H1 (cell line): ENCODE measurements around the gene SLC13A3. TPM values are rescaled to one million over a fixed set of nuclear protein-coding genes. Genes with fewer than 3 reads are reported as not detected.

ENCODE experiments used
- polyA plus RNA-seq, 7 experiments: library from polyadenylated mRNA; depleted of rRNA in 3 of 7; stranded (reverse) in 5 of 7; unstranded in 2 of 7; fragments of >200 nt in 5 of 7; fragments of 200-250 nt in 2 of 7; gene quantifications; 1 replicate in 5 of 7; 2 replicates in 1 of 7; 4 replicates in 1 of 7; pipeline versions ENCODE4 v1.2.1 to v1.2.3, GENCODE V29; 2011 to 2013; ENCODE audit warnings: missing spikeins in 2 of 7, mixed read lengths in 2 of 7
- total RNA-seq: library from RNA; stranded (reverse); fragmentation: NEBNext Ultra II Directional; extraction: Animal tissue kit (Norgen Biotek cat#: 25700); gene quantifications from 2 replicates; pipeline ENCODE4 v1.2.1, GENCODE V29; 2021
- TF ChIP-seq, protein P1 (sequence below): fragments of 300-600 bp; sonication (generic); IDR thresholded peaks from 2 replicates; pipeline ENCODE4 v1.7.1; 2012; ENCODE audit warnings: low read length, moderate library complexity, mild to moderate bottlenecking, inconsistent platforms; ENCODE audit not compliant: insufficient replicate concordance

The SLC13A3 gene
- total and polyA plus RNA-seq, 2 of the 8 experiments (the other 6 are each of a cell fraction or from before 2014, with no cell fraction given), result 9.4 to 12.6 TPM

DNA sequence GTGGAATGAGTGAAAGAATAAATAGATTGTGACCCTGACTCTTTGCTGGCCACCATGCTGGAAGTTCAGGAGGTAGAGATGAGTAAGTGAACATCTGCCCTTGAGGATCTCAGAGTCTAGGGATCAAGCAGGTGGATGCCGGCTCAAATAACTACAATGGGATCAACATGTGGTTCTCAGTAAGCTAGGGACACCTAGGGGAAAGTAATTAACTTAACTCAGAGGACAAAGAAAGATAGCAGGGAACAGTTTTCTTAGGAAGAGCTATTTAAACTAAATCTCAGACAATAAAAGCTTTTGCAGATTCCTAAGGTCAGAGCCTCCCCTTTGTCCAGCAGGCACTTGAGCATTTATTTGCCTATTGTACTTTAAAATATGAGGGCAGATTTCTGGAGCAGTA is 29.1 kb downstream of the SLC13A3 start (continued):
- TF ChIP-seq, protein P1, sequence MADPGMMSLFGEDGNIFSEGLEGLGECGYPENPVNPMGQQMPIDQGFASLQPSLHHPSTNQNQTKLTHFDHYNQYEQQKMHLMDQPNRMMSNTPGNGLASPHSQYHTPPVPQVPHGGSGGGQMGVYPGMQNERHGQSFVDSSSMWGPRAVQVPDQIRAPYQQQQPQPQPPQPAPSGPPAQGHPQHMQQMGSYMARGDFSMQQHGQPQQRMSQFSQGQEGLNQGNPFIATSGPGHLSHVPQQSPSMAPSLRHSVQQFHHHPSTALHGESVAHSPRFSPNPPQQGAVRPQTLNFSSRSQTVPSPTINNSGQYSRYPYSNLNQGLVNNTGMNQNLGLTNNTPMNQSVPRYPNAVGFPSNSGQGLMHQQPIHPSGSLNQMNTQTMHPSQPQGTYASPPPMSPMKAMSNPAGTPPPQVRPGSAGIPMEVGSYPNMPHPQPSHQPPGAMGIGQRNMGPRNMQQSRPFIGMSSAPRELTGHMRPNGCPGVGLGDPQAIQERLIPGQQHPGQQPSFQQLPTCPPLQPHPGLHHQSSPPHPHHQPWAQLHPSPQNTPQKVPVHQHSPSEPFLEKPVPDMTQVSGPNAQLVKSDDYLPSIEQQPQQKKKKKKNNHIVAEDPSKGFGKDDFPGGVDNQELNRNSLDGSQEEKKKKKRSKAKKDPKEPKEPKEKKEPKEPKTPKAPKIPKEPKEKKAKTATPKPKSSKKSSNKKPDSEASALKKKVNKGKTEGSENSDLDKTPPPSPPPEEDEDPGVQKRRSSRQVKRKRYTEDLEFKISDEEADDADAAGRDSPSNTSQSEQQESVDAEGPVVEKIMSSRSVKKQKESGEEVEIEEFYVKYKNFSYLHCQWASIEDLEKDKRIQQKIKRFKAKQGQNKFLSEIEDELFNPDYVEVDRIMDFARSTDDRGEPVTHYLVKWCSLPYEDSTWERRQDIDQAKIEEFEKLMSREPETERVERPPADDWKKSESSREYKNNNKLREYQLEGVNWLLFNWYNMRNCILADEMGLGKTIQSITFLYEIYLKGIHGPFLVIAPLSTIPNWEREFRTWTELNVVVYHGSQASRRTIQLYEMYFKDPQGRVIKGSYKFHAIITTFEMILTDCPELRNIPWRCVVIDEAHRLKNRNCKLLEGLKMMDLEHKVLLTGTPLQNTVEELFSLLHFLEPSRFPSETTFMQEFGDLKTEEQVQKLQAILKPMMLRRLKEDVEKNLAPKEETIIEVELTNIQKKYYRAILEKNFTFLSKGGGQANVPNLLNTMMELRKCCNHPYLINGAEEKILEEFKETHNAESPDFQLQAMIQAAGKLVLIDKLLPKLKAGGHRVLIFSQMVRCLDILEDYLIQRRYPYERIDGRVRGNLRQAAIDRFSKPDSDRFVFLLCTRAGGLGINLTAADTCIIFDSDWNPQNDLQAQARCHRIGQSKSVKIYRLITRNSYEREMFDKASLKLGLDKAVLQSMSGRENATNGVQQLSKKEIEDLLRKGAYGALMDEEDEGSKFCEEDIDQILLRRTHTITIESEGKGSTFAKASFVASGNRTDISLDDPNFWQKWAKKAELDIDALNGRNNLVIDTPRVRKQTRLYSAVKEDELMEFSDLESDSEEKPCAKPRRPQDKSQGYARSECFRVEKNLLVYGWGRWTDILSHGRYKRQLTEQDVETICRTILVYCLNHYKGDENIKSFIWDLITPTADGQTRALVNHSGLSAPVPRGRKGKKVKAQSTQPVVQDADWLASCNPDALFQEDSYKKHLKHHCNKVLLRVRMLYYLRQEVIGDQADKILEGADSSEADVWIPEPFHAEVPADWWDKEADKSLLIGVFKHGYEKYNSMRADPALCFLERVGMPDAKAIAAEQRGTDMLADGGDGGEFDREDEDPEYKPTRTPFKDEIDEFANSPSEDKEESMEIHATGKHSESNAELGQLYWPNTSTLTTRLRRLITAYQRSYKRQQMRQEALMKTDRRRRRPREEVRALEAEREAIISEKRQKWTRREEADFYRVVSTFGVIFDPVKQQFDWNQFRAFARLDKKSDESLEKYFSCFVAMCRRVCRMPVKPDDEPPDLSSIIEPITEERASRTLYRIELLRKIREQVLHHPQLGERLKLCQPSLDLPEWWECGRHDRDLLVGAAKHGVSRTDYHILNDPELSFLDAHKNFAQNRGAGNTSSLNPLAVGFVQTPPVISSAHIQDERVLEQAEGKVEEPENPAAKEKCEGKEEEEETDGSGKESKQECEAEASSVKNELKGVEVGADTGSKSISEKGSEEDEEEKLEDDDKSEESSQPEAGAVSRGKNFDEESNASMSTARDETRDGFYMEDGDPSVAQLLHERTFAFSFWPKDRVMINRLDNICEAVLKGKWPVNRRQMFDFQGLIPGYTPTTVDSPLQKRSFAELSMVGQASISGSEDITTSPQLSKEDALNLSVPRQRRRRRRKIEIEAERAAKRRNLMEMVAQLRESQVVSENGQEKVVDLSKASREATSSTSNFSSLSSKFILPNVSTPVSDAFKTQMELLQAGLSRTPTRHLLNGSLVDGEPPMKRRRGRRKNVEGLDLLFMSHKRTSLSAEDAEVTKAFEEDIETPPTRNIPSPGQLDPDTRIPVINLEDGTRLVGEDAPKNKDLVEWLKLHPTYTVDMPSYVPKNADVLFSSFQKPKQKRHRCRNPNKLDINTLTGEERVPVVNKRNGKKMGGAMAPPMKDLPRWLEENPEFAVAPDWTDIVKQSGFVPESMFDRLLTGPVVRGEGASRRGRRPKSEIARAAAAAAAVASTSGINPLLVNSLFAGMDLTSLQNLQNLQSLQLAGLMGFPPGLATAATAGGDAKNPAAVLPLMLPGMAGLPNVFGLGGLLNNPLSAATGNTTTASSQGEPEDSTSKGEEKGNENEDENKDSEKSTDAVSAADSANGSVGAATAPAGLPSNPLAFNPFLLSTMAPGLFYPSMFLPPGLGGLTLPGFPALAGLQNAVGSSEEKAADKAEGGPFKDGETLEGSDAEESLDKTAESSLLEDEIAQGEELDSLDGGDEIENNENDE, result peak; percentile 35
